HG03460 (cell line): ENCODE results near the gene DACH1.

ENCODE experiments used
- ATAC-seq: cut with Tn5 transposase; IDR thresholded peaks from one replicate; pipeline ENCODE4 v1.9.1; 2021; ENCODE audit not compliant: unreplicated experiment

The DACH1 gene

GRCh38 chr13:71632721-71633120 lies 234.3 kb downstream of the DACH1 start:
- ATAC-seq, result no peak

- no peak for ATAC-seq
These were observed 234.8 kb downstream of the DACH1 start for GRCh38 chr13:71632206-71632605.

GRCh38 chr13:71629167-71629566 lies 237.8 kb downstream of the DACH1 start:
- ATAC-seq, result no peak

- ATAC-seq, result no peak
These were observed 240.4 kb downstream of the DACH1 start for GRCh38 chr13:71626421-71627117.

GRCh38 chr13:71625694-71626093 lies 241.3 kb downstream of the DACH1 start:
- ATAC-seq, result no peak

- ATAC-seq, result no peak
These were observed 242.1 kb downstream of the DACH1 start for GRCh38 chr13:71624653-71625600.

GRCh38 chr13:71621174-71622124 lies 245.6 kb downstream of the DACH1 start:
- ATAC-seq, result no peak

- ATAC-seq, result no peak
These were observed 247.9 kb downstream of the DACH1 start for GRCh38 chr13:71619096-71619495.

GRCh38 chr13:71618159-71618558 lies 248.8 kb downstream of the DACH1 start:
- no peak for ATAC-seq

- ATAC-seq, result no peak
These were observed 249.7 kb downstream of the DACH1 start for GRCh38 chr13:71617265-71617664.

- ATAC-seq, result no peak
These were observed 253.8 kb downstream of the DACH1 start for GRCh38 chr13:71613066-71613745.

- ATAC-seq, result no peak
These were observed 255.7 kb downstream of the DACH1 start for GRCh38 chr13:71611292-71611691.

GRCh38 chr13:71610876-71611275 lies 256.1 kb downstream of the DACH1 start:
- no peak for ATAC-seq

- ATAC-seq, result no peak
These were observed 257.7 kb downstream of the DACH1 start for GRCh38 chr13:71609271-71609670.

- ATAC-seq, result no peak
These were observed 259.4 kb downstream of the DACH1 start for GRCh38 chr13:71607575-71607974.

- ATAC-seq, result no peak
These were observed 260.2 kb downstream of the DACH1 start for GRCh38 chr13:71606818-71607217.

GRCh38 chr13:71605744-71606143 lies 261.3 kb downstream of the DACH1 start:
- ATAC-seq, result no peak

GRCh38 chr13:71603255-71603654 lies 263.7 kb downstream of the DACH1 start:
- no peak for ATAC-seq

GRCh38 chr13:71602344-71602743 lies 264.7 kb downstream of the DACH1 start:
- ATAC-seq, result no peak

GRCh38 chr13:71597150-71597549 lies 269.9 kb downstream of the DACH1 start:
- no peak for ATAC-seq
